NCI-H2107 treated with DMSO at 0.1 percent for 48 hours (cell line): ENCODE results near the gene SPATA25.
"Not testable (repeated sequence)": the region's sequence is repeated elsewhere in the genome, so short reads cannot be mapped to it uniquely, and the experiment has no call there.

Experiments used
- DNase-seq: peaks from one replicate; lab custom pipeline; 2025; ENCODE audit not compliant: unreplicated experiment; lab: John Stamatoyannopoulos, UW

Gene SPATA25

GRCh38 chr20:45917790-45918141 lies 30.3 kb upstream of the SPATA25 start:
- DNase-seq, result no peak

GRCh38 chr20:45913116-45913515 lies 25.7 kb upstream of the SPATA25 start:
- DNase-seq, result no peak

GRCh38 chr20:45912344-45912682 lies 24.9 kb upstream of the SPATA25 start:
- DNase-seq, result no peak

- DNase-seq, result no peak
Observed at GRCh38 chr20:45911486-45912343, 24.3 kb upstream of the SPATA25 start, which contains the start of gene PLTP. Gene PLTP (minus strand): TSS chr20:45912155. CDS start chr20:45911452, 703 bp downstream.

- no peak for DNase-seq
Observed at GRCh38 chr20:45910670-45911485, 23.5 kb upstream of the SPATA25 start.

GRCh38 chr20:45909817-45910669 lies 22.6 kb upstream of the SPATA25 start:
- DNase-seq, result no peak

- no peak for DNase-seq
Observed at GRCh38 chr20:45909336-45909808, 21.9 kb upstream of the SPATA25 start.

- DNase-seq, result no peak
Observed at GRCh38 chr20:45908084-45908483, 20.7 kb upstream of the SPATA25 start.

GRCh38 chr20:45907219-45907948 lies 20.0 kb upstream of the SPATA25 start:
- no peak for DNase-seq

GRCh38 chr20:45905505-45906079 lies 18.2 kb upstream of the SPATA25 start:
- DNase-seq, result no peak

- no peak for DNase-seq
Observed at GRCh38 chr20:45904583-45905504, 17.4 kb upstream of the SPATA25 start.

GRCh38 chr20:45902199-45902701 lies 14.8 kb upstream of the SPATA25 start:
- DNase-seq, result no peak

GRCh38 chr20:45901332-45901731 lies 13.9 kb upstream of the SPATA25 start:
- not testable (repeated sequence) for DNase-seq

GRCh38 chr20:45899046-45899835 lies 11.8 kb upstream of the SPATA25 start:
- DNase-seq, result no peak

- no peak for DNase-seq
Observed at GRCh38 chr20:45898285-45898684, 10.9 kb upstream of the SPATA25 start.

GRCh38 chr20:45897692-45898091 lies 10.3 kb upstream of the SPATA25 start:
- no peak for DNase-seq

- DNase-seq, result no peak
Observed at GRCh38 chr20:45897289-45897688, 9.9 kb upstream of the SPATA25 start.

- no peak for DNase-seq
Observed at GRCh38 chr20:45896641-45897161, 9.3 kb upstream of the SPATA25 start.
